Activated CD8-positive, alpha-beta memory T cell treated with anti-CD3 and anti-CD28 coated beads, Interleukin-2, amount 50 U/mL, for 1 hour (primary cell): ENCODE data around the gene KRT81.
"Not testable (repeated sequence)": the region's sequence is repeated elsewhere in the genome, so short reads cannot be mapped to it uniquely, and the experiment has no call there.

Source experiments
- DNase-seq: peaks from one replicate; pipeline ENCODE4 v3.0.0-alpha.2; 2020; ENCODE audit errors: extremely low read depth

Gene KRT81

GRCh38 chr12:52296572-52297215, 5.4 kb upstream of the KRT81 start:
- no peak for DNase-seq

GRCh38 chr12:52295663-52296062, 4.3 kb upstream of the KRT81 start:
- no peak for DNase-seq

GRCh38 chr12:52294803-52295202, 3.5 kb upstream of the KRT81 start:
- DNase-seq, result no peak

- no peak for DNase-seq
Measured at GRCh38 chr12:52293926-52294325, 2.6 kb upstream of the KRT81 start.

- DNase-seq, result not testable (repeated sequence)
Measured at GRCh38 chr12:52290483-52291134, 725 bp downstream of the KRT81 start.

- not testable (repeated sequence) for DNase-seq
Measured at GRCh38 chr12:52287816-52288805, 3.2 kb downstream of the KRT81 start.

- DNase-seq, result not testable (repeated sequence)
Measured at GRCh38 chr12:52286857-52287785, 4.2 kb downstream of the KRT81 start.

- no peak for DNase-seq
Measured at GRCh38 chr12:52285851-52286530, 5.3 kb downstream of the KRT81 start.

GRCh38 chr12:52285172-52285745, 6.1 kb downstream of the KRT81 start:
- DNase-seq, result no peak

- DNase-seq, result no peak
Measured at GRCh38 chr12:52284562-52285171, 6.7 kb downstream of the KRT81 start.

- DNase-seq, result no peak
Measured at GRCh38 chr12:52280796-52281560, 10.4 kb downstream of the KRT81 start.

GRCh38 chr12:52280319-52280795, 11.0 kb downstream of the KRT81 start:
- DNase-seq, result no peak

- DNase-seq, result no peak
Measured at GRCh38 chr12:52279422-52280318, 11.7 kb downstream of the KRT81 start.

GRCh38 chr12:52278575-52279421, 12.5 kb downstream of the KRT81 start:
- DNase-seq, result no peak

- DNase-seq, result no peak
Measured at GRCh38 chr12:52277486-52278245, 13.7 kb downstream of the KRT81 start.

GRCh38 chr12:52275686-52276085, 15.6 kb downstream of the KRT81 start:
- DNase-seq, result no peak
